Progenitor cell of endocrine pancreas (in vitro differentiated cells): ENCODE results near the gene CIB4. TPM values are rescaled to one million over a fixed set of nuclear protein-coding genes. Genes with fewer than 3 reads are reported as not detected.

Source experiments
- DNase-seq: peaks from one replicate; pipeline ENCODE4 v3.0.0; 2021; ENCODE audit warnings: low spot score; ENCODE audit not compliant: unreplicated experiment
- H3K27ac Mint-ChIP-seq: 2 replicates; pipeline ENCODE4 v1.8.0; 2021; ENCODE audit warnings: mild to moderate bottlenecking, moderate library complexity, mixed read lengths
- H3K27me3 Mint-ChIP-seq: 2 replicates; pipeline ENCODE4 v1.8.0; 2021; ENCODE audit warnings: mixed read lengths
- H3K36me3 Mint-ChIP-seq: 2 replicates; pipeline ENCODE4 v1.8.0; 2022; ENCODE audit warnings: mixed read lengths; ENCODE audit not compliant: insufficient read depth
- H3K4me1 Mint-ChIP-seq: 2 replicates; pipeline ENCODE4 v1.8.0; 2021; ENCODE audit warnings: low read depth, mixed read lengths
- H3K4me3 Mint-ChIP-seq: 2 replicates; pipeline ENCODE4 v1.8.0; 2021; ENCODE audit warnings: low read depth, mild to moderate bottlenecking, moderate library complexity, mixed read lengths
- H3K9me3 Mint-ChIP-seq: 2 replicates; pipeline ENCODE4 v1.8.0; 2021; ENCODE audit warnings: low read depth, mixed read lengths
- CTCF ChIP-seq: fragments of 200-600 bp; sonication (generic); IDR thresholded peaks from one replicate; pipeline ENCODE4 v1.5.0; 2021; ENCODE audit warnings: antibody characterized with exemption, mild to moderate bottlenecking; ENCODE audit not compliant: unreplicated experiment
- total RNA-seq: library from RNA; stranded (reverse); gene quantifications from 2 replicates; pipeline ENCODE4 v1.2.1, GENCODE V29; 2021

CIB4 gene
- total RNA-seq, 1 donor from 2014 or later: not detected

DNA sequence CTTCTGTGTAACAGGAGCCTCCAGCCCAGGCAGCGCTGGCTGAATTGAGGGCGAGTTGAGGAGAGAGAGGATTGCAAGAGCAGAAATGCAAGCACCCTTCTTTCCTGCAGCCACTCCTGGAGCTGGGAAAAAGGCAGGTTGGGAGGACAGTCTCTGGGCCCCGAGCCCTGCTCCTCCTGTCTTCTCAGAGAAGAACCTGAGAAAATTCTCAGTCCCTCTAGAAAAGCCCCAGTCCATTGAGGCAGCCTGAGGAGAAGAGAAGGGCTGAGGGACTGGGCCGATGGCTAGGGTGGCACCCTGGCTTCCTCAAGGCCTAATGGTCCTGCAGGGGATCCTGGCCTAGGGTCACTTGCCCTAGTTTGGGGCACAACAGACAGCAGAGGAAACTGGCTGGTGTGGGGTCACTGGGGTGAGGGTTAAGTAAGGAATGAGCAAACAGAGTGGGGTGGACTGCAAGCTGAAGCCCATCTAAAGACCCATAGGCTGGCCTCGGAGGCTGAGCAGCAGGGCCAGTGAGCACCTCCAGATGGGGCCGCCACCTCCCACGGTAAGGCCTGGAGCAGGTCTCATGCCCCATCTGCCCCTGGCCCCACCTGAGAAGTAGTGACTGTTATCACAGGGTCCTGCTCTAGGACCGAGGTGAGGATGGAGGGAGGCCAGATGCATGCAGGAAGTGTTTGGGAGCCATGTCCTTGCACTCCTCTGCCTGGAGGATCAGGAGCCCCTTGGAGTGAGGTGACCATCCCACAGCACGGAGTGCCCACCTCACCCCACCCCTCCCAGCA lies 12.4 kb downstream of the CIB4 start:
- Mint-ChIP-seq H3K27me3 (peaks cover 3% of the 10 kb centered on the region), H3K9me3 (peaks cover 4% of the 10 kb centered on the region), H3K27ac (no peak overlapping the region), H3K4me1 (peaks cover 16% of the 10 kb centered on the region), H3K4me3 (no peak overlapping the region), H3K36me3 (no peaks in the 10 kb centered on the region)
- DNase-seq: no peak
- TF ChIP-seq CTCF: no peak

- Mint-ChIP-seq H3K9me3 (peaks cover 4% of the 10 kb centered on the region), H3K27me3 (peaks cover 3% of the 10 kb centered on the region), H3K36me3 (no peaks in the 10 kb centered on the region), H3K4me3 (no peak overlapping the region), H3K4me1 (peaks cover 13% of the 10 kb centered on the region), H3K27ac (peak overlapping the region; percentile 67)
- no peak for TF ChIP-seq CTCF
- DNase-seq: no peak
These were observed 13.6 kb downstream of the CIB4 start for GRCh38 chr2:26627350-26628105.

- Mint-ChIP-seq H3K4me1 (peaks cover 10% of the 10 kb centered on the region), H3K9me3 (peaks cover 6% of the 10 kb centered on the region), H3K36me3 (no peaks in the 10 kb centered on the region), H3K27me3 (peaks cover 3% of the 10 kb centered on the region), H3K4me3 (no peak overlapping the region), H3K27ac (no peak overlapping the region)
- DNase-seq: no peak
- no peak for TF ChIP-seq CTCF
These were observed 14.6 kb downstream of the CIB4 start for GRCh38 chr2:26626606-26627005.

- TF ChIP-seq CTCF: no peak
- Mint-ChIP-seq H3K4me3 (no peak overlapping the region), H3K36me3 (no peaks in the 10 kb centered on the region), H3K9me3 (peaks cover 7% of the 10 kb centered on the region), H3K27me3 (peaks cover 31% of the 10 kb centered on the region), H3K4me1 (no peaks in the 10 kb centered on the region), H3K27ac (no peak overlapping the region)
- DNase-seq: no peak
These were observed 17.3 kb downstream of the CIB4 start for GRCh38 chr2:26623541-26624495.
